Mesodermal cell (in vitro differentiated cells): ENCODE results near the gene CERS4.

ENCODE experiments used
- H3K27ac ChIP-seq: 2 replicates; pipeline ENCODE4 v1.7.0; 2013; ENCODE audit warnings: mild to moderate bottlenecking, low read depth, low read length, moderate library complexity; ENCODE audit not compliant: severe bottlenecking
- H3K36me3 ChIP-seq: 2 replicates; pipeline ENCODE4 v1.7.1; 2013; ENCODE audit warnings: mild to moderate bottlenecking, low read length, moderate library complexity; ENCODE audit not compliant: control insufficient read depth, insufficient read depth
- H3K4me1 ChIP-seq: one replicate; pipeline ENCODE4 v1.7.1; 2013; ENCODE audit warnings: mild to moderate bottlenecking, low read length; ENCODE audit not compliant: insufficient read depth, control insufficient read depth, poor library complexity, severe bottlenecking
- H3K4me3 ChIP-seq: 2 replicates; pipeline ENCODE4 v1.7.0; 2013; ENCODE audit warnings: low read length, control low read depth, mild to moderate bottlenecking; ENCODE audit not compliant: insufficient read depth, poor library complexity, severe bottlenecking; ENCODE audit errors: extremely low read depth
- H3K9me3 ChIP-seq: 2 replicates; pipeline ENCODE4 v1.7.1; 2013; ENCODE audit warnings: mild to moderate bottlenecking, low read length, moderate library complexity; ENCODE audit not compliant: control insufficient read depth
- WGBS, 2 experiments: methylation state at CpG; one replicate each; pipeline ENCODE4 v1.1.5; 2013; ENCODE audit warnings: missing lambda C conversion rate in 2 of 2; ENCODE audit not compliant: insufficient coverage in 2 of 2; 5-methylcytosine and 5-hydroxymethylcytosine counted together

The CERS4 gene

DNA sequence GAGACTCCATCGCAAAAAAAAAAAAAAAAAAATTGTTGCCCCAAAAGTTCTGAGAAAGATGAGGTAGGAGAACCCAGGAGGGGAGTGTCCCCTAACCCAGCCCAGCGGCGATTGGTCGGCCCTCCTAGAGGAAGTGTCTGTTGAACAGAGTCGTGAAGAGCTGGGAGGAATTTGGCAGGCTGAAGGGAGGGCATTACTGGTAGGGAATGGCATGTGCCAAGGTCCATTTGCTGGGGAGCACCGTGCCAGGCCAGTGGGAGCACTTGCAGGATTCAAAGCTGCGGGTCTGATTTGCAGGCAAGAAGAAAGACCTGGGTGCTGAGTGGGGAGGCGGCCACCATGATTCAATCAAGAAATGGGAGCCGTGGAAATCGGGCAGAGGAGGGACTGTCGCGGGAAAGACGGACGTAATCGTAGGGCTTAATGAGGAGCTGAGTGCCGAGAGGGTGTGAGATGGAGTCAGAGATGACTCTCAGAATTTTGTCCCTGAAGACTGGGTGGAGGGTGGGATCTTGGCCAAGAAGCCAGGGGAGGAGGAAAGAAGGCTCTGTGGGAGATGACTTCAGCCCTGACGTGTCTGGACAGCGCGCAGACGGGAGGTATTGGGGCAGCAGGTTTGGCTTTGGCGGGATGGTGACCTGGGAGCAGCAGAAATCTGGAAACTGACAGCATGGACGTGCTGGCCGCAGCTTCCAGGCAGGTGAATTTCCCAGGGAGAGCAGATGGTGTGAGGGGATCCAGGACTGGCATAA is 15.4 kb downstream of the CERS4 start:
- 96% methylated on average over 18 to 22 of the region's 23 CpGs for WGBS, 2 experiments
- no peak overlapping the region for H3K4me3 ChIP-seq

DNA sequence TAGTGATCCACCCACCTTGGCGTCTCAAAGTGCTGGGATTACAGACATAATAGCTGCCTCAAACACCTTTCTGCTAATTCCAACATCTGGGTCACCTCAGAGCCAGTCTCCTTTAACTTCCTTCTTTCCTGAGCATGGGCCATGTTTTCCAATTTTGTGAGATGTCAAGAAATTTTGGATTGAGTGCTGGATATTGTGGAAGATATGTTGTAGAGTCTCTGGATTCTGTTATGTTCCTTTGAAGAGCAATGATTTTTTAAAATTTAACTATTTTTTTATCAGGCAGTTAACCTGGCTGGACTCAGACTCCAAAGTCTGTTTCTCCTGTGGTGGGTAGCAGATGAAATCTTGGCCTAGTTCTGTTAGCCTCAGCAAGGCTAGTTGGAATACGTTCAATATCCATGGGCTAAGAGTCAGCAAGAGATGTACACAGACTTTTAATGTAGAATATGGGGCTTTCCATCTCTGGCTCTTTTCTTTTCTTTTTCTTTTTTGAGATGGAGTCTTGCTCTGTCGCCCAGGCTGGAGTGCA is 22.0 kb downstream of the CERS4 start:
- H3K9me3 ChIP-seq: peaks cover 8% of the 10 kb centered on the region
- no peaks in the 10 kb centered on the region for H3K4me1 ChIP-seq
- no peak overlapping the region for H3K27ac ChIP-seq
- no peaks in the 10 kb centered on the region for H3K36me3 ChIP-seq
- no peak overlapping the region for H3K4me3 ChIP-seq
- 100% methylated on average over 1 of the region's 3 CpGs; no CpG with 5 or more reads in 1 of the 2 experiments for whole genome bisulfite sequencing, 2 experiments

More for the DNA sequence above, 15.4 kb downstream of the CERS4 start:
- Histone ChIP-seq H3K4me1 (no peaks in the 10 kb centered on the region), H3K36me3 (no peaks in the 10 kb centered on the region), H3K27ac (no peak overlapping the region), H3K9me3 (no peaks in the 10 kb centered on the region)

DNA sequence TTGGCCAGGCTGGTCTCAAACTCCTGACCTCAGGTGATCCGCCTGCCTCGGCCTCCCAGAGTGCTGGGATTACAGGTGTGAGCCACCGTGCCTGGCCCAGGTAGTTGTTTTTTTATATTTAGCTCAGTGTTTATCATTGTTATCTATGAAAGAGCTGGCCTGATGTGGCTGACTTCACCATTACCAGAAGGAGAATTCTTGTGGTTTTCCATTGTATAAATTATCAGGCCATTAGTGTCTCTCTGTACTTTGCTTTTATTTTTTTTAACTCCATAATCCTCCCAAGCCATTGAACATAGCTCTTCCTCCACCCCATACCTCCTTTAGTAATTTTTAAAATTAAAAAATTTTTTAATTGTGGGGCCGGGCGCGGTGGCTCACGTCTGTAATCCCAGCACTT is 24.2 kb downstream of the CERS4 start:
- WGBS, 2 experiments: 79 to 100% methylated on average over 3 to 4 of the region's 7 CpGs

DNA sequence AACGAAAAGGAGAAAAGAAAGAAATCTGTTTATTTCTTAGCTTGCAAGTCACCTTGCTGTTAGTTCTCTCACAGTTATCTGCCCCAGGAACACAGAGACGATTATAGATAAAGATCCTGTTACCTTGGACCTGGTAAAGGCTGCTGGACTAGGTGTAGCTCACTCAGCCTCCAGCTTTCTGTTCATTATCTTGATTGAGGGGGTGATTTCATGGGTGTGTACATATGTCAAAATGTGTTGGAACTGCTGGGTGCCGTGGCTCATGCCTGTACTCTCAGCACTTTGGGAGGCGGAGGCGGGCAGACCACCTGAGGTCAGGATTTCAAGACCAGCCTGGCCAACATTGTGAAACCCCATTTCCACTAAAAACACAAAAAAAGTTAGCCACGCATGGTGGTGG is 27.9 kb downstream of the CERS4 start:
- Histone ChIP-seq H3K36me3 (no peaks in the 10 kb centered on the region), H3K9me3 (peaks cover 5% of the 10 kb centered on the region), H3K4me3 (no peak overlapping the region), H3K4me1 (peaks cover 10% of the 10 kb centered on the region), H3K27ac (no peak overlapping the region)
- WGBS, 2 experiments: 94% methylated on average over 2 to 4 of the region's 6 CpGs

More for the DNA sequence above, 24.2 kb downstream of the CERS4 start:
- no peaks in the 10 kb centered on the region for H3K36me3 ChIP-seq
- no peak overlapping the region for H3K4me3 ChIP-seq
- no peak overlapping the region for H3K27ac ChIP-seq
- peaks cover 8% of the 10 kb centered on the region for H3K9me3 ChIP-seq
- H3K4me1 ChIP-seq: no peaks in the 10 kb centered on the region

DNA sequence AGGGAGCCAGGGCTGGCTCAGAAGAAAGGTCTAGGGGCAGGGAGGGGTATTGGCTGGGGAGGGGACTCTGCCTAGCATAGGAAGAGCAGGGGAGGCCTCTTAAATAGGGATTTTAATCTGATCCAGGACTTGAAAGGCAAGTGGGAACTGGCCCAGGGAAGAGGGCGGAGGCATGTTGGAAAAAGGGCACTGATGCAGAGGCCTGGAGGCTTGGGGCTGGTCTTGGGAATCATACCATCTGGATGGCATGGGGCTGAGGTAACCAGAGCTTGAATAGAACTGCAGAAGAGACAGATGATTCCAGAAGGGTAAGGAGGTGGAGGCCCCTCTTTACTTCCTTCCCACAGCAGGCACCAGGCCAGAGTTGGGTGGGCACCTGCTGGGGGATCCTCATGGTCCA is 29.1 kb downstream of the CERS4 start:
- H3K4me1 ChIP-seq: peaks cover 10% of the 10 kb centered on the region
- no peak overlapping the region for H3K4me3 ChIP-seq
- peaks cover 5% of the 10 kb centered on the region for H3K9me3 ChIP-seq
- whole genome bisulfite sequencing, 2 experiments: 100% methylated on average over 1 of the region's 1 CpG
- no peak overlapping the region for H3K27ac ChIP-seq
- no peaks in the 10 kb centered on the region for H3K36me3 ChIP-seq

DNA sequence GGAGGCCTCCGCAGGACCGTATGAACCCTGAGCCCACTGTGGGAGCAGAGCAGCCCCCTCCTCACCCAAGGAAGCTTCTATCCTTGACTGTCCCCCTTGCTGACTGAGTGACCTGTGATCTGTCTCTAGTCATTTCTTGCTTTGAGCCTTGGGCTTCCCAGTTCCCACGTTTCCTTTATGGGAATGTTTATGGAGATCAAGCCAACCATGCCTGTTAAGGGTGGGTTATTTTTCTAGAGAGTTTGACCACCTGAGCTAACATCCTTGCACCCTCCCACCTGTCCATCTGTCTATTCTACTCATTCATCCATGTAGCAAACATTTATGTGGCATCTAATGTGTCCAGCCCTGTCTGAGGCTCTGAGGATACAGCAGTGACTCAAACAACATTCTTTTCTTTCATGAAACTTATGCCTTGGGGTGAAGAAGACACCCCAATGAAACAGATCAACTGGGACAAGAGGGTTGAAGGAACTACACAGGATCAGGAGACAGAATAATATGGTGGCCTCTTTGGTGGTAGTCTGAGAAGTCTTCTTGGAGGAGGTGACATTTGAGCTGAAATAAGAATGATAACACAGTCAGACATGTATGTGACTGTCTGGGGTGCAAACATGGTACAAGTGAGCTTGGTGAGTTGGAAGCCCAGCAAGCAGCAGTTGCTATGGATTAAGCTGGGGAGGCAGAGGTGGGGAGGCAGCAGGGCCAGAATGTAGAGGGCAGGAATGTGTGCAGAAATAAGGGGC is 30.5 kb downstream of the CERS4 start:
- H3K36me3 ChIP-seq: no peaks in the 10 kb centered on the region
- H3K9me3 ChIP-seq: peaks cover 5% of the 10 kb centered on the region
- no peak overlapping the region for H3K4me3 ChIP-seq
- H3K4me1 ChIP-seq: peaks cover 10% of the 10 kb centered on the region
- 80% methylated on average over 1 of the region's 3 CpGs; no CpG with 5 or more reads in 1 of the 2 experiments for WGBS, 2 experiments
- peak overlapping the region; percentile 17 for H3K27ac ChIP-seq

DNA sequence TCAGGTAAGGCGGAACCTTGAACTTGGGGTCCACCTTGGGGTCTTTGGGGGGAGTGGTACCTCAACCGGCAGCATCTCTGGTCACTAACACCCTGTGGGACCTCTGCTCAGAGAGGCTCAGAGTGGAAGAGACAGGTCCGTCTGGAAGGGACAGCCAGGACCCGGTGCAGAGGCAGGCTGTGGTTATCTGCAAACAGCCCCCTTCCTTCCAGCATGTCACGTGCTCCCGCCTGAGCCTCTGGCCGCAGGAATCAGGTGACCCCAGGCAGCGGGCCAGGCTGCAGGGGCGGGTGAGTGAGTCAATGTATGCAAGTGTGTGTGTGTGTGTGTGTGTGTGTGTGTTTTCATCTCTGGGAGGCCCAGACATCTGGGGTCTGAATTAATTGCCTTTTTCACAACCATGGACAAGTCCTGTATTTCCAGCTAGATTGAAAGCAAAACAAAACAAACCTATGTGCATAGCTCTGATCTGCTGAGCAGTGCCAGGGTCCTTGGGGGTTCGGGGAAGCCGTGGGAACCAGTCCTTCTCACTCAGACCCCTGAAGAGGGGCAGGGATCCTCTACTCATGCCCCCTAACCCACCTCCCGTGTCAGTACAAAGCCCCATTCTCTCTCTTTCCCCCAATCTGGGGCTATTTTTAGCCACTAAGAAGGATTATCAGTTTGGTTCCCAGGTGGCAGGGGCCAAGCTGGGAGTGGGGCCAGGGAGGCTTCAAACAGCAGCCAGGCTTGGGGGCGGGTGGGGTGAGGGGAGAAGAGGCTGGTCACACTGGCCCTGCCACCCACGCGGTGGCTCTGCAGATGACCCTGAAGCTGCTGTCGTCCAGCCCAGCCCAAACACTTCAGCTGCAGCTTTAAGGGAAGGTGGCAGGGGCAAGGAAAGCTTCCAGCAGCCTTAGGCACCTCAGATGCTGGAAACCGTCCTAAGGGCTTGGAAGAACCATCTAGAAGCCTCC is 31.4 kb downstream of the CERS4 start:
- Histone ChIP-seq H3K27ac (peak overlapping the region; percentile 86), H3K4me3 (no peak overlapping the region), H3K36me3 (no peaks in the 10 kb centered on the region), H3K9me3 (peaks cover 5% of the 10 kb centered on the region), H3K4me1 (peaks cover 10% of the 10 kb centered on the region)
- 49 to 61% methylated on average over 8 to 9 of the region's 17 CpGs for WGBS, 2 experiments

DNA sequence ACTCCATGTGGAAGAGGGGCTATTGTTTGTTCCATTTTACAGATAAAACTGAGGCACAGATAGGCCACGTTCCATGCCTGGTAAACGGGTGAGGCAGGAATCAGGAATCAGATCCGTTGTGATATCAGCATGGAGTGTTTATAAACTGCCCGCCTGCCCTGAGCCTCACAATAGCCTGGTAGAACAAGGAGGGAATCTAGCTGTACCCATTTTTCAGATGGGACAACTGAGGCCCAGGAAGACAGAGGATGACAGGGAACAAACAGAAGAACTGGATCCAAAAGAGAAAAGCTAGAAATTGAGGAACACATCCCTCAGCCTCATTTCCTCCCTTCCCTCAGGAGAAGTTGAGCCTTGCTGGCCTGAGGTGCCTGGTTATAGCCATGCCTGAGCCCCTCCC is 32.5 kb downstream of the CERS4 start:
- WGBS, 2 experiments: 94 to 96% methylated on average over 4 of the region's 4 CpGs
- Histone ChIP-seq H3K36me3 (no peaks in the 10 kb centered on the region), H3K4me1 (peaks cover 10% of the 10 kb centered on the region), H3K9me3 (peaks cover 5% of the 10 kb centered on the region), H3K4me3 (no peak overlapping the region), H3K27ac (no peak overlapping the region)

DNA sequence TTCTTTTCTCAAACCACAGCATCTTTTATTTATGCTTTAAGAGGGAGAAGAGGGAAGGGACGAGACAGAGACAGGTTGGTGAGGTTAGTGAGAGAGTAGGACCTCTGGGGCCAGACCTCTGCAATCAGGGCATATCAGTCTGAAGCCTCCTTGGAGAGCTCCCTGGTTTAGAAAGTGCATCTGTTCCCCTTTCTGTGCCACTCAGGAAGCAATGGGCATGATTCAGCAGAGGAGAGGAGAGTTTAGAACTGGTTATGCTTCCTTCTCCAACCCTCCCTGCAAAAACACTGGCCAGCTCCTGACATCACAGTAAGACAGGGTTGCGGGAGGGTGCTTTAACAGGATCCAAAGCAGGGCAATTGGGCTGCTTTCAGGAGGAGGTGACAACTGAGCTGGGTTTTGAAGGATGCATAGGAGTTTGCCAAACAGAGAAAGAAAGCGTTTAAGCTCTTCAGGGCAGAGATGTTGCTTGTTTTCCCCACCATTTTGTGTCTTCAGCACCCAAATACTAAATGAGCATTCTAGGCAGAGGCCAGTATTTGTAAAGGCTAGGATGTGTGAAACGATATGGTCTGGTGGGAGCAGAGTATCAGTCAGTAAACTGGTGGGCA is 33.1 kb downstream of the CERS4 start:
- Histone ChIP-seq H3K4me1 (peaks cover 10% of the 10 kb centered on the region), H3K36me3 (no peaks in the 10 kb centered on the region), H3K4me3 (no peak overlapping the region), H3K9me3 (peaks cover 5% of the 10 kb centered on the region), H3K27ac (no peak overlapping the region)
- WGBS, 2 experiments: 78 to 92% methylated on average over 3 to 4 of the region's 4 CpGs

DNA sequence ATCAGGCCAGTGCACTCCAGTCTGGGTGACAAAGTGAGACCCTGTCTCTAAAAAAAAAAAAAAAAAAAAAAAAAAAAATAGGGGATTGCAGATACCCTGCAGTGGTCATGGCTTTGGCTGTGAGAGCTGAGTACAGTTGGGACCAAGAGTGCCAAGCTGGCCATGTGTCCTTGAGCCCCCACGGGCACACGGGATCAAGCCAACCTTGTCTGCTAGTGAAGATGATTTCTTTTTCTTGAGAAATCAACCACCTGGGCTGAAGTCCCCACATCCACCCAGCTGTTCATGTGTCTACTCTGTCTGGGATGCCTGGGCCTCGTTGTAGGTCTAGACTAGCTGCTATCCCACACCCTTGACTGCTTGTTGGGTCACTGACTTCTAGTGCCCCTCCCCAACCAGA is 34.0 kb downstream of the CERS4 start:
- Histone ChIP-seq H3K9me3 (peaks cover 5% of the 10 kb centered on the region), H3K4me1 (peaks cover 10% of the 10 kb centered on the region), H3K36me3 (no peaks in the 10 kb centered on the region), H3K4me3 (no peak overlapping the region), H3K27ac (no peak overlapping the region)
- WGBS, 2 experiments: 96 to 100% methylated on average over 3 of the region's 3 CpGs
